OCI-LY7 (cell line): Measurements from ENCODE around the gene IMMP2L.

Experiments
- EZH2phosphoT487 ChIP-seq: fragments of 200-600 bp; sonication (generic); IDR thresholded peaks from 2 replicates; pipeline ENCODE4 v1.6.1; 2018; ENCODE audit warnings: low read depth, borderline replicate concordance, mild to moderate bottlenecking, mixed run types, antibody characterized with exemption, low read length, moderate library complexity, mixed read lengths
- TF ChIP-seq, protein P1 (sequence below): fragments of 200-600 bp; sonication (generic); conservative IDR thresholded peaks from 2 replicates; pipeline ENCODE4 v1.5.1; 2014; ENCODE audit warnings: mild to moderate bottlenecking, antibody characterized with exemption, low read length, moderate library complexity, mixed read lengths

DNA sequence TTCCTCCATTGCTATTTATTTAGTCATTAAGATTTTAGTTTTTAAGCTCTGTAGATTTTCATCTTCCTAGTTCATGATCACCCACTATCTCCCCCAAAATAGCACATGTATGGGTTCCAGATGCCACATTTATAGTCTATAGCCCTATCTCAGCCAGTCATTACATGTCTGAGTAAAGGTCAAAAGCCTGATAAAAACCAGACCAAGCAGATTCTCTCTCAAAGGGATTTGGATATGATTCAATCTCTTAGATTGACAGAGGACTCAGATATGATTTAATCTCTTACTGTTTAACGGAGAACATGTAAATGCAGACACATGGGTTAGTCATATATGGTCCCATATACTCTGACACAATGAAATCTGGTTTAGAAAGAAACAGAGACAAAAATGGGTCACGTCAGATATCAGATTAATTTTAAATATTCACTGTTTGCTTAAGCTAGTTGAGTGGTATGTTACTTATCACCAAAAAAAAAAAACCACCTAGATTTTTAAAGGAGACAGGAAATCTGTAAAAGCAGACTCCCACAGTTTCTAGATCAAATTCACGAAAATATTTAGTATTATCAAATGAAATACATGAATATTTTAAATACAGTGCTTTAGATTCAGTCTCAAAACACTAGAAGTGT is 578.4 kb downstream of the IMMP2L start:
- TF ChIP-seq, protein P1, sequence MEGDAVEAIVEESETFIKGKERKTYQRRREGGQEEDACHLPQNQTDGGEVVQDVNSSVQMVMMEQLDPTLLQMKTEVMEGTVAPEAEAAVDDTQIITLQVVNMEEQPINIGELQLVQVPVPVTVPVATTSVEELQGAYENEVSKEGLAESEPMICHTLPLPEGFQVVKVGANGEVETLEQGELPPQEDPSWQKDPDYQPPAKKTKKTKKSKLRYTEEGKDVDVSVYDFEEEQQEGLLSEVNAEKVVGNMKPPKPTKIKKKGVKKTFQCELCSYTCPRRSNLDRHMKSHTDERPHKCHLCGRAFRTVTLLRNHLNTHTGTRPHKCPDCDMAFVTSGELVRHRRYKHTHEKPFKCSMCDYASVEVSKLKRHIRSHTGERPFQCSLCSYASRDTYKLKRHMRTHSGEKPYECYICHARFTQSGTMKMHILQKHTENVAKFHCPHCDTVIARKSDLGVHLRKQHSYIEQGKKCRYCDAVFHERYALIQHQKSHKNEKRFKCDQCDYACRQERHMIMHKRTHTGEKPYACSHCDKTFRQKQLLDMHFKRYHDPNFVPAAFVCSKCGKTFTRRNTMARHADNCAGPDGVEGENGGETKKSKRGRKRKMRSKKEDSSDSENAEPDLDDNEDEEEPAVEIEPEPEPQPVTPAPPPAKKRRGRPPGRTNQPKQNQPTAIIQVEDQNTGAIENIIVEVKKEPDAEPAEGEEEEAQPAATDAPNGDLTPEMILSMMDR = no peak
- TF ChIP-seq EZH2phosphoT487 = no peak
